Inferior parietal cortex (tissue), 1 donor: ENCODE results near the gene MIS12.

Experiments
- DNase-seq: peaks from one replicate; pipeline ENCODE4 v3.0.0-alpha.2; 2016; ENCODE audit errors: extremely low spot score

MIS12 gene

GRCh38 chr17:5535436-5535835 is 49.1 kb downstream of the MIS12 start:
- DNase-seq = no peak

GRCh38 chr17:5536866-5537650 is 50.7 kb downstream of the MIS12 start:
- DNase-seq = no peak

DNA sequence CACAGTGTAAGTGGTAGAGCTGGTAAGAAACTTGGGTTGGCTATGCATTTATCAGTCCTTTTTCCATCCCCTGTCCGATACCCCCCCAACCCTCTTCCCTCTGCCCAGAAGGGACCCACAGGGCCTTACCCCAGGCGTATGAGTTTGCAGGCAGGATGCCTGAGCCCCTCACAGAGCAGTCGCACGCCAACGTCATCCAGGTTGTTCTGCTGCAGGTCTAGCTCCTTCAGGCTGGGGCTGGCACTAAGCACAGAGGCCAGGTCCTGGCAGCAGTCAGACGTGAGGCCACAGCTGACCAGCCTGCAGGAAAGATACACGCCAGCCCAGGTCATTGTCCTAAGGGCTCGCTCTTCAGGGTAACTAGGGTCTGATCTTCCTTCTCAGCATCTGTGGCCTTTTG is 52.9 kb downstream of the MIS12 start:
- DNase-seq = no peak

DNA sequence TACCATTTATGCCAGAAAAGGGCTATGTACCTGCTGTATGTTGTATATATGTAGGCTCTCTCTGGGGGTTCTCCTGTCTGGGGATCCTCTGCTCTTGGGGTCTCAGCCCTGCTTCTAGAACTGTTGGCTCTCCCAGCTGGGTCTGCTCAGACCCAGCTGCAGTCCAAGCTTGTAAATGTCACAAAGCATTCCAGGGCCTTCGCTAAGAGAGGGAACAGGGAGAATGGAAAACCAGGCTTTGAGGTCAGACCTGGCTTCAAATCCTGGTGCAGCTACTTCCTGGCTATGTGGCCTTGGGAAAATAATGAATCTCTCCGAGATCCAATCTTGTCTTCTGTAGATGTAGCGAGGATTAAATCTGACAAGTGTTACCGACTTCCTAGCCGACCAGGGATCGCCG is 54.0 kb downstream of the MIS12 start:
- DNase-seq = no peak
